Skeletal muscle satellite cell (primary cell): Measurements from ENCODE around the gene RAD51B.

Experiments used
- H3K27me3 ChIP-seq: 2 replicates; pipeline ENCODE4 v1.7.0; 2013; ENCODE audit warnings: low read length; ENCODE audit not compliant: control insufficient read depth, insufficient read depth
- H3K36me3 ChIP-seq: 2 replicates; pipeline ENCODE4 v1.7.0; 2013; ENCODE audit warnings: mild to moderate bottlenecking, control low read depth, low read length; ENCODE audit not compliant: insufficient read depth
- H3K4me1 ChIP-seq: 2 replicates; pipeline ENCODE4 v1.7.0; 2013; ENCODE audit warnings: low read length; ENCODE audit not compliant: control insufficient read depth, insufficient read depth
- H3K4me2 ChIP-seq: 2 replicates; pipeline ENCODE4 v1.7.0; 2013; ENCODE audit warnings: mild to moderate bottlenecking, low read length
- H3K4me3 ChIP-seq: 2 replicates; pipeline ENCODE4 v1.7.0; 2013; ENCODE audit warnings: low read length
- H3K9ac ChIP-seq: 2 replicates; pipeline ENCODE4 v1.7.0; 2013; ENCODE audit warnings: mild to moderate bottlenecking, low read depth, low read length, moderate library complexity
- H3K9me3 ChIP-seq: replicated peaks from 2 replicates; pipeline ENCODE4 v1.7.0; 2013; ENCODE audit warnings: mild to moderate bottlenecking, control low read depth, low read length

RAD51B gene

DNA sequence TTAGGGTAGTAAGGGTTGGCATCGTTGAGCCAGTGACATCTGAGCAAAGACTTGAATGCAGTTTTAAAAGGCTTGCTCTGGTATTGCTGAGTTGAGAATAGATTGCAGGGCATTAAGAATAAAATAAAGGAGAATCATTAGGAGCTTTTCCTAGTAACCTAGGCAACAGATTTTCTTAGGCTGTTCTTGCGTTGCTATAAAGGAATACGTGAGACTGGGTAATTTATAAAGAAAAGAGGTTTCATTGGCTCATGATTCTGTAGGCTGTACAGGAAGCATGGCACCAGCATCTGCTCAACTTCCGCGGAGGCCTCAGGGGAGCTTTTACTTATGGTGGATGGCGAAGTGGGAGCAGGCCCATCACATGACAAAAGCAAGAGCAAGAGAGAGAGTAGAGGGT is 97.4 kb downstream of the RAD51B start:
- Histone ChIP-seq H3K27me3 (no peaks in the 10 kb centered on the region), H3K4me1 (no peaks in the 10 kb centered on the region), H3K4me3 (no peak overlapping the region), H3K4me2 (no peak overlapping the region), H3K9ac (no peak overlapping the region), H3K9me3 (no peaks in the 10 kb centered on the region), H3K36me3 (no peaks in the 10 kb centered on the region)

DNA sequence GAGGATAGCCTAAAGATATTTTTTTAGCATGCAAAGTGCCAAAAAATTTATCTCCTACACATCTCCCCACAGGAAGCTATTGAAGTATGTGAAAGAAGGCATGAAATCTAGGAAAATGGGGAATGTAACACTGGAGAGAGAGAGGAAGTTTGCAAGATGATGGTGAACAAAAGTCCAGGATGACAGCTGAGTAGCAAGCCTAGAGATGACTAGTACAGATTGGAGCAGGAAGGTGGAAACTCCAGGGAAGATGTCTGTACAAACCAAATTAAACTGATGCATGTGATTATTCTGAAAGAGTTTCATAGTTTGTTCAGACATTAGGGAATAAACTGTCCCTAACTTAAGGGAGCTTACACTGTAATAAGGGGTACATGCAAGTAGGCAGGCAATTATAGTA is 99.3 kb downstream of the RAD51B start:
- H3K9me3 ChIP-seq = no peaks in the 10 kb centered on the region
- H3K4me3 ChIP-seq = no peak overlapping the region
- no peak overlapping the region for H3K4me2 ChIP-seq
- no peak overlapping the region for H3K9ac ChIP-seq
- H3K27me3 ChIP-seq = no peaks in the 10 kb centered on the region
- H3K4me1 ChIP-seq = no peaks in the 10 kb centered on the region
- H3K36me3 ChIP-seq = no peaks in the 10 kb centered on the region

DNA sequence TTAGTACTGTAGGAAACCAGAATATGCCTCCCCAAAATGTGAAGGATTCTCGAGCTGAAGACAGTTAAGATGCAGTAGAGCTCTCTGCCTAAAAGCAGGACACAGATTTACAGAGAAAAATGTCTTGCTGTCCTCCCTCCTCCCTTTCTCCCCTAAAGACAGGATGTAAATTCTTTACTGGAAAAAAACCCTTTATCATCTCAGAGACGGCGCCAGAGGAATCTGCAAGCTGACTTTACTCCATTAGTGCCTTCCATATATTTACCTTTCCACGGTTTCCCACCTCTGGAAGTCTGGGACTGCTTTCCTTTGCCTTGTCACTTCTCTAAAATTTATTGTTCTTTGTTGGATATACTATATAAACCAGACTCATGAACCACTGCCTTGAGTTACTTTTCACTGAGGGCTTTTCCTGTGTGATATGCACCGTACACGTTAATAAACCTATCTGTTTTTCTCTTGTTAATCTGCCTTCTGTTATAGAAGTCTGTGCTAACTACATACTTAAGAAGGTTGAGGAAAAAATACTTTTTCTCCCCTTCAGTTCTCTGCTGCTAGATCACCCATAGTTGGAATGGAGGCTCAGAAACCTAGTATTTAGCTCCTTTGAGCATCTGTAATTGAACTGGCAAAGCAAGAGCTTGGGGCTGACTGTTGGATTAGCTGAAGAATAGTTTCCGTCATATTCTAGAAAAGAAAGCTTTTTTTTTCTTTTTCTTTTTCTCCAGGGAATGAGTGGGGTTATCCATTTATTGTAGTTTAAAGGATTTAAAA is 99.9 kb downstream of the RAD51B start:
- Histone ChIP-seq H3K9ac (no peak overlapping the region), H3K9me3 (no peaks in the 10 kb centered on the region), H3K4me2 (no peak overlapping the region), H3K27me3 (no peaks in the 10 kb centered on the region), H3K4me1 (no peaks in the 10 kb centered on the region), H3K36me3 (no peaks in the 10 kb centered on the region), H3K4me3 (no peak overlapping the region)

DNA sequence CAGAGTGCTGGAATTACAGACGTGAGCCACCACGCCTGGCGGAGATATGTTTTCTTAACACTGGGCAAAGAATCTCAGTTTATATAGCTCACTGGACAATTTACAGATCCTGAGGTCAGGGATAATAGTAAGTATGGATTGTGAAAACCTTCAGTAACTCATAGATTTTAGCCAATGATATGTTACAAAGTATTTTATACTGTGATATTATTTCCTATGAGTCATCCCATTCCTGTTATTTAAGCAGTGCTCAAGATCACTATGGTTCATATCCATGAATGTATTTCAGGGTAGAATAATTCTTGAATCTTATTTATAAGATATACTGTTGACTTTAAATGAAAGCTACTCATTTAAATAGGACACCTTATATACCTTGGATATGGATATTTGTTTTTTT is 107.2 kb downstream of the RAD51B start:
- Histone ChIP-seq H3K27me3 (no peaks in the 10 kb centered on the region), H3K9me3 (no peaks in the 10 kb centered on the region)

DNA sequence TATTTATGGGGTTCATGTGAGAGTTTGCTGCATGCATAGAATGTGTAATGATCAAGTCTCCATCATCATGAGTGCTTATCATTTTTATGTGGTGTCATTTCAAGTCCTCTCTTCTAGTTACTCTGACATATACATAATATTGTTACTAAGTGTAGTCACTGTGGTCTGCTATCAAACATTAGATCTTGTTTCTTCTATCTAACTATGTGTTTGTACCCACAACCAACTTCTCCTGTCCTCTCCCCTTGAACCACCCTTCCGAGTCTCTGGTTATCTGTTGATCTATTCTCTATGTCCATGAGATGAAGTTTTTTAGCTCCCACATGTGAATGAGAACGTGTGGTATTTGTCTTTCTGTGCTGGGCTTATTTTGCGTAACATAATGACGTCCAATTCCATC is 107.7 kb downstream of the RAD51B start:
- Histone ChIP-seq H3K4me1 (no peaks in the 10 kb centered on the region), H3K9me3 (no peaks in the 10 kb centered on the region), H3K36me3 (no peaks in the 10 kb centered on the region), H3K4me3 (no peak overlapping the region), H3K4me2 (no peak overlapping the region), H3K27me3 (no peaks in the 10 kb centered on the region), H3K9ac (no peak overlapping the region)

More for the DNA sequence above, 107.2 kb downstream of the RAD51B start:
- no peak overlapping the region for H3K4me2 ChIP-seq
- no peaks in the 10 kb centered on the region for H3K36me3 ChIP-seq
- H3K9ac ChIP-seq = no peak overlapping the region
- no peak overlapping the region for H3K4me3 ChIP-seq
- H3K4me1 ChIP-seq = no peaks in the 10 kb centered on the region

DNA sequence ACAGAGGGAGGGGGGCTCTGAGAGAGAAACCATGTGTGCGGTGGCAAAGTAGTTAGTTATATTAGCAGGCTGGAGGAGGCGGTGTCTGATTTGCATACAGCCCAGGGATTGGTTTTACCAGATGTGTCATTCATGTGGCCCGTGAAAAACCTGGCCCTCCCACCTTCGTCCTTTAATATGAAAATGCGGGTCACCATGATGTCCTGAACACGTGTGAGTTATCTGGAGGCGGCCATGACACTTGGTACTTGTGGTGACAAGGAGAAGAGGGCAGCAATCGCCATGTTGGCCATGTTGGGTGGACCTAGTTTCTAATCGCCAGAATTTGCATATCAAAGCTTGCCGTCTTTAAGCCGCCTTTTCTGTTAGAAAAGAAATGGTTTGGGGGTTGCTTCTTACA is 108.8 kb downstream of the RAD51B start:
- Histone ChIP-seq H3K9ac (no peak overlapping the region), H3K4me2 (no peak overlapping the region), H3K36me3 (no peaks in the 10 kb centered on the region), H3K9me3 (no peaks in the 10 kb centered on the region), H3K4me3 (no peak overlapping the region), H3K27me3 (no peaks in the 10 kb centered on the region), H3K4me1 (no peaks in the 10 kb centered on the region)

DNA sequence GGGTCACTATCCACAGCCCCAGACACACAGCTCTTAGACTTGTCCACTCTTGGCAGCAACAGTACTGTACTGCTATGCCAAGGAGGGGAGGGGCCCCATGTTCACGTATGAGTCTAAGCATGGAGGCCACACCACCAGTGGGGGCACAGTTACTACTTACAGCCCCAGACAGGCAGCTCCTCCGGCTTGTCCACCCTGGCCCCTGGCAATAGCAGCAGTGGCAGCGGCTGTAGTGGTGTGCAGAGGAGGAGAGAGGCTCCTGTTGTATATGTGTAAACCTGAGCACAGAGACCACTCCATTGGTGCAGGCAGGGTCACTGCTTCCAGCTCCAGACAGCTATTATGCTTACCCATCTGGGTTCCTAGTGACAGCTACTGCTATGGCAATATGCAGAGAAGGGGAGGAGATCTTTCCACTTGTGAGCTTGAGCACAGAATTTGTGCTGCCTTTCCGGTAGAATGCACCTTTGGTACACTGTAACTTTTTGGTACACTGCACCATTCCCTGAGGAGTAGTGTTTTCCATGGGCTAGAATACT is 113.2 kb downstream of the RAD51B start:
- H3K4me2 ChIP-seq = no peak overlapping the region
- no peak overlapping the region for H3K4me3 ChIP-seq
- no peaks in the 10 kb centered on the region for H3K27me3 ChIP-seq
- no peaks in the 10 kb centered on the region for H3K36me3 ChIP-seq
- H3K4me1 ChIP-seq = peaks cover 7% of the 10 kb centered on the region
- no peaks in the 10 kb centered on the region for H3K9me3 ChIP-seq
- no peak overlapping the region for H3K9ac ChIP-seq

DNA sequence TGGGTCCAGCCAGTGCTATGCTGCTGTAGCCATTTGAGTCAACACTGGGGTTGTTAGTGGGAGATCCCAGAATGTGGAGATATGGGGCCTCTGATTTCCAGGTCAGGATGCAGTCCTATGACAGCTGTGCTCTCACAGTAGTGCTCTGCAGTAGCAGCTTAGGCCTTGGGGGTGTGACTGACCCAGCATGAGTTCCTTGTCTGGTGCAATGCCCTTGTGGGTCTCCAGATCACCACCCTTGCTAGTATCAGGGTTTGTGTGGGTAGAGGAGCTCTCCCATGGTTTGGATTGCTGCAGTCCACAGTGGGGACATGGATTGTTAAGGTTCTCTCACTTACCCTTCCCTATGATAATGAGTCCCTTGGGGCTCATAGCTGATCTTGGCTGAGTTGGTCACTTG is 113.7 kb downstream of the RAD51B start:
- no peak overlapping the region for H3K9ac ChIP-seq
- no peaks in the 10 kb centered on the region for H3K36me3 ChIP-seq
- no peaks in the 10 kb centered on the region for H3K9me3 ChIP-seq
- H3K4me1 ChIP-seq = peaks cover 7% of the 10 kb centered on the region
- H3K4me3 ChIP-seq = no peak overlapping the region
- H3K4me2 ChIP-seq = no peak overlapping the region
- no peaks in the 10 kb centered on the region for H3K27me3 ChIP-seq

DNA sequence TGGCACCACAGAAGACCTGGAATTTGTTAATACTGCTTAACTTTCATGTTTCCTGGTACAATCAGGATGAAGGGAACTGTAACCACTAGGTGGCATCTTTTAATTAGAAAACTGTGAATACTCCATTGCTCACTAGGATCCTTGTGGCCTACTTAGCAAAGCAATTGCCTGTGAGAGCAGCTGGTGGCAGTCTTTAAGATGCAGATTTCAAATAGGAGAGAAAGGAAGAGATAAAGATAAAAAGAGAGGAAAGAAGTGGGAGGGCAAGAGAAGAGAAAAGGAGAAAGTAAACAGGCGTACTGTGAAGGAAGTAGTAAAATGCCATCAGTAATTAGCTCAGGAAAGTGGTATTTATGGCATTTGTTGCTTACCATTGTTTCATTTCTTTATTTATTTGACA is 114.5 kb downstream of the RAD51B start:
- no peaks in the 10 kb centered on the region for H3K9me3 ChIP-seq
- H3K4me1 ChIP-seq = peaks cover 7% of the 10 kb centered on the region
- H3K36me3 ChIP-seq = no peaks in the 10 kb centered on the region
- H3K4me2 ChIP-seq = no peak overlapping the region
- peak overlapping the region; percentile 11 for H3K9ac ChIP-seq
- no peak overlapping the region for H3K4me3 ChIP-seq
- H3K27me3 ChIP-seq = no peaks in the 10 kb centered on the region

DNA sequence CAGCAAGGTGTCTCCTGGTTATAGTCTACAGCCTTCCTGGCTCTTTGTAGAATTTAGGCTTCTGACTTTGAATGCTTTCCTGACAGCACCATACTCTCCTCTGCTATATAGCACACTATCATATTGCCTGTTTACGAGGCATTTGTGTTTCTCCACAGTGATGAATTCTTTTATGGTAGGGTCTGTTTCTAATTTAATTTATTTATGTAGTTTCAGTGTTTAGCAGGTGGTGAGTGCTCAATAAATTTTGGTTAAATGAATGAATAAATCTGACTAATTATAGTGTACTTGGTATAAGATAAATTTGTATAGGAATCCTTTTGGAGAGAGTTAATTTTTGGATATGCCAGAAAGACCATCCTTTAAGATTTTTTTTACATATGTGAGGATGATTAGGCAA is 115.3 kb downstream of the RAD51B start:
- Histone ChIP-seq H3K36me3 (no peaks in the 10 kb centered on the region), H3K4me3 (no peak overlapping the region), H3K4me2 (no peak overlapping the region), H3K27me3 (no peaks in the 10 kb centered on the region), H3K9me3 (no peaks in the 10 kb centered on the region), H3K9ac (peak overlapping the region; percentile 11), H3K4me1 (peaks cover 7% of the 10 kb centered on the region)

DNA sequence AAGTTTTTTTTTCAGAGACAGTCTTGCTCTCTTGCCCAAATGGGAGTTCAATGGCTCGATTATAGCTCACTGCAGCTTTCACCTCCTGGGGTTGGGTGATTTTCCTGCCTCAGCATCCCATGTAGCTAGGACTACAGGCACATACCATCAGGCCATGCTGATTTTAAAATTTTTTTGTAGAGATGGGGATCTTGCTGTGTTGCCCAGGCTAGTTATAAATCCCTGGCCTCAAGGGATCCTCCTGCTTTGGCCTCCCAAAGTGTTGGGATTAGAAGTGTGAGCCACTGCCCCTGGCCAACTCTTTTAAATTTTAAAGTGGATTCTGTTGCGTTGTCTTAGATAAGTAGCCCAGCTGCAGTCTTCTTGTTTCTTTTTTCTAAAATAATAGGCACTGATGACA is 115.8 kb downstream of the RAD51B start:
- Histone ChIP-seq H3K4me1 (peaks cover 11% of the 10 kb centered on the region), H3K9ac (no peak overlapping the region), H3K27me3 (no peaks in the 10 kb centered on the region), H3K4me2 (no peak overlapping the region), H3K36me3 (no peaks in the 10 kb centered on the region), H3K4me3 (no peak overlapping the region), H3K9me3 (no peaks in the 10 kb centered on the region)

DNA sequence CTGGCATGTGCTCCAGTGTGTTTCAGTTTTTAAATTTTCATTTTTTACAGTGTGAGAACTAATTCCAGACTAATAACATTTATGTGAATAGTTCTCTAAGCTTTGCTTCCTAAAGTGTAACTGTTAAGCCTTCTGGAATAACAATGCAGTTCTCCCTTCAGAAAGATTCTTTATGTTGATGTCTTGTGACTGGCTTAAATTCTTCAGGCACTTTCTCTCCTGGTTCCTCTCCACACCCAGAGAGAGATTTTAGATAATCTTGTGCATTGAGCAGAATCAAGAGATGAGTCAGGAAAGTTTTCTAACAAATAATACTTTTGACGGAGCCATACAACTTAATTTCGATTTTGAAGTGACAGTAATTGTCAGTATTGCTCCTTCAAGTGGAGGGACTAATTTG is 118.5 kb downstream of the RAD51B start:
- Histone ChIP-seq H3K36me3 (no peaks in the 10 kb centered on the region), H3K4me2 (no peak overlapping the region), H3K9ac (no peak overlapping the region), H3K27me3 (no peaks in the 10 kb centered on the region), H3K4me3 (no peak overlapping the region), H3K9me3 (no peaks in the 10 kb centered on the region), H3K4me1 (peaks cover 31% of the 10 kb centered on the region)
